GM12891 (cell line): ENCODE measurements around the gene TTN.

Experiments used
- POLR2A ChIP-seq: IDR thresholded peaks from 2 replicates; pipeline ENCODE4 v1.6.1; 2011; ENCODE audit warnings: low read depth, low read length, control low read depth
- TAF1 ChIP-seq: IDR thresholded peaks from 2 replicates; pipeline ENCODE4 v1.6.1; 2011; ENCODE audit warnings: low read depth, low read length, control low read depth

- no peak for TF ChIP-seq POLR2A
- TF ChIP-seq TAF1, result no peak
These were observed 276.5 kb downstream of the TTN start for GRCh38 chr2:178530625-178531142.
